Hepatocyte (in vitro differentiated cells): ENCODE measurements around the gene PRKAG2.

Source experiments
- EZH2phosphoT487 ChIP-seq: fragments of 200-600 bp; sonication (generic); IDR thresholded peaks from one replicate; pipeline ENCODE4 v1.6.1; 2018; ENCODE audit warnings: antibody characterized with exemption, mild to moderate bottlenecking, low read depth, moderate library complexity; ENCODE audit not compliant: unreplicated experiment, severe bottlenecking
- TF ChIP-seq, protein P1 (sequence below): fragments of 200-600 bp; sonication (generic); IDR thresholded peaks from 2 replicates; pipeline ENCODE4 v1.5.1; 2016; ENCODE audit warnings: antibody characterized with exemption, mild to moderate bottlenecking; ENCODE audit not compliant: poor library complexity

GRCh38 chr7:151621961-151622360, 255.0 kb downstream of the PRKAG2 start:
- TF ChIP-seq, protein P1, sequence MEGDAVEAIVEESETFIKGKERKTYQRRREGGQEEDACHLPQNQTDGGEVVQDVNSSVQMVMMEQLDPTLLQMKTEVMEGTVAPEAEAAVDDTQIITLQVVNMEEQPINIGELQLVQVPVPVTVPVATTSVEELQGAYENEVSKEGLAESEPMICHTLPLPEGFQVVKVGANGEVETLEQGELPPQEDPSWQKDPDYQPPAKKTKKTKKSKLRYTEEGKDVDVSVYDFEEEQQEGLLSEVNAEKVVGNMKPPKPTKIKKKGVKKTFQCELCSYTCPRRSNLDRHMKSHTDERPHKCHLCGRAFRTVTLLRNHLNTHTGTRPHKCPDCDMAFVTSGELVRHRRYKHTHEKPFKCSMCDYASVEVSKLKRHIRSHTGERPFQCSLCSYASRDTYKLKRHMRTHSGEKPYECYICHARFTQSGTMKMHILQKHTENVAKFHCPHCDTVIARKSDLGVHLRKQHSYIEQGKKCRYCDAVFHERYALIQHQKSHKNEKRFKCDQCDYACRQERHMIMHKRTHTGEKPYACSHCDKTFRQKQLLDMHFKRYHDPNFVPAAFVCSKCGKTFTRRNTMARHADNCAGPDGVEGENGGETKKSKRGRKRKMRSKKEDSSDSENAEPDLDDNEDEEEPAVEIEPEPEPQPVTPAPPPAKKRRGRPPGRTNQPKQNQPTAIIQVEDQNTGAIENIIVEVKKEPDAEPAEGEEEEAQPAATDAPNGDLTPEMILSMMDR = no peak
- TF ChIP-seq EZH2phosphoT487 = no peak
